ENCODE measurements around the gene EVPL. TPM values are rescaled to one million over a fixed set of nuclear protein-coding genes. Genes with fewer than 3 reads are reported as not detected.
A peak's percentile ranks its signal among the peaks of the same experiment; 100 is the strongest.

Gene EVPL
- total and polyA plus RNA-seq, 7 donors, result 2.9 to 23.5 (median 6.4) TPM

- Histone ChIP-seq H3K27me3 (no peaks in the 10 kb centered on the region), H3K36me3 (peaks cover 0 to 4% (median 0%) of the 10 kb centered on the region in 4 donors), H3K4me3 (no peak overlapping the region), H3K9me3 (no peaks in the 10 kb centered on the region), H3K27ac (no peak overlapping the region), H3K4me1 (peaks cover 0 to 17% (median 2%) of the 10 kb centered on the region in 4 donors)
- WGBS, 2 donors, result 84 to 85% methylated on average over 8 of the region's 8 CpGs
- intact Hi-C loops (cut with DNase I), result loop anchor here (1.0 to 10.0 kb wide), 3 partner anchors 100 to 272 kb away; no protein-coding TSS in a partner anchor
- TF ChIP-seq EP300 (IDR thresholded peaks at IDR 0.05), result no peak
- DNase-seq, result no peak
These were observed 22.3 kb downstream of the EVPL start for GRCh38 chr17:76004750-76005262.

- no peak for DNase-seq
- Histone ChIP-seq H3K4me1 (peaks cover 0 to 19% (median 2%) of the 10 kb centered on the region in 4 donors), H3K27me3 (no peaks in the 10 kb centered on the region), H3K27ac (no peak overlapping the region), H3K4me3 (no peak overlapping the region), H3K36me3 (peaks cover 0 to 4% (median 0%) of the 10 kb centered on the region in 4 donors), H3K9me3 (no peaks in the 10 kb centered on the region)
- intact Hi-C loops (cut with DNase I), result loop anchor here (5.0 to 10.0 kb wide), 2 partner anchors 181 to 273 kb away; no protein-coding TSS in a partner anchor
- no peak for TF ChIP-seq CTCF (IDR thresholded peaks at IDR 0.05)
- TF ChIP-seq POLR2AphosphoS5 (IDR thresholded peaks at IDR 0.05), result no peak
- TF ChIP-seq EP300 (IDR thresholded peaks at IDR 0.05), result no peak
- WGBS, 2 donors, result 66 to 85% methylated on average over 6 of the region's 6 CpGs
These were observed 23.2 kb downstream of the EVPL start for GRCh38 chr17:76003915-76004314.

GRCh38 chr17:76002100-76002499 is 25.0 kb downstream of the EVPL start:
- peaks cover 0 to 21% (median 2%) of the 10 kb centered on the region in 4 donors for H3K4me1 ChIP-seq
- TF ChIP-seq POLR2AphosphoS5 (IDR thresholded peaks at IDR 0.05) (no peak), EP300 (IDR thresholded peaks at IDR 0.05) (no peak), CTCF (IDR thresholded peaks at IDR 0.05) (no peak), POLR2A (IDR thresholded peaks at IDR 0.05) (no peak)
- no peaks in the 10 kb centered on the region for H3K9me3 ChIP-seq
- WGBS, 2 donors, result 96 to 97% methylated on average over 12 of the region's 12 CpGs
- peaks cover 0 to 4% (median 0%) of the 10 kb centered on the region in 4 donors for H3K36me3 ChIP-seq
- intact Hi-C loops (cut with DNase I), result loop anchor here (5.0 to 10.0 kb wide), 2 partner anchors 183 to 275 kb away; no protein-coding TSS in a partner anchor
- H3K27me3 ChIP-seq, result no peaks in the 10 kb centered on the region
- no peak for DNase-seq
- no peak overlapping the region for H3K27ac ChIP-seq
- H3K4me3 ChIP-seq, result no peak overlapping the region

- H3K36me3 ChIP-seq, result peaks cover 0 to 4% (median 0%) of the 10 kb centered on the region in 4 donors
- TF ChIP-seq POLR2AphosphoS5 (IDR thresholded peaks at IDR 0.05) (no peak), CTCF (IDR thresholded peaks at IDR 0.05) (peak in 1 of 4 experiments; percentile 6)
- no peaks in the 10 kb centered on the region for H3K9me3 ChIP-seq
- WGBS, 2 donors, result 40 to 79% methylated on average over 21 of the region's 21 CpGs
- intact Hi-C loops (cut with DNase I), result loop anchor here (5.0 to 10.0 kb wide), 2 partner anchors 184 to 276 kb away; no protein-coding TSS in a partner anchor
- no peak within 1 kb of the TSS for H3K4me3 ChIP-seq
- H3K4me1 ChIP-seq, result peaks cover 0 to 25% (median 4%) of the 10 kb centered on the region in 4 donors
- H3K27me3 ChIP-seq, result no peaks in the 10 kb centered on the region
- DNase-seq, result no peak
- H3K27ac ChIP-seq, result peak within 1 kb of the TSS in 1 of 4 donors; percentile 3
These were observed 26.2 kb downstream of the EVPL start, which contains the start of gene CDK3 for GRCh38 chr17:76000755-76001521. Gene CDK3, plus strand, starts transcription at chr17:76000855. Its CDS starts 571 bp downstream, at chr17:76001426.

Measured in sigmoid colon (tissue), 7 donors.